Central memory CD8-positive, alpha-beta T cell (primary cell): ENCODE results near the gene LRRC45.
"Not testable (repeated sequence)": the region's sequence is repeated elsewhere in the genome, so short reads cannot be mapped to it uniquely, and the experiment has no call there.

Experiments
- ATAC-seq: fragments of 150-1000 bp; cut with Tn5 transposase; replicated peaks from 2 replicates; pipeline ENCODE4 v1.10.0; 2022; ENCODE audit warnings: mild to moderate bottlenecking, moderate FRiP score, moderate number of reproducible peaks; ENCODE audit not compliant: poor library complexity, severe bottlenecking; ENCODE audit errors: extremely low read depth
- DNase-seq, 2 donors: peaks; one replicate each; pipeline ENCODE4 v3.0.0; 2021; ENCODE audit warnings: low spot score in 2 of 2
- H3K27ac Mint-ChIP-seq: one replicate; pipeline ENCODE4 v1.8.0; 2022; ENCODE audit warnings: low read depth, mild to moderate bottlenecking, moderate library complexity, mixed read lengths
- H3K27me3 Mint-ChIP-seq: one replicate; pipeline ENCODE4 v1.8.0; 2022; ENCODE audit warnings: mixed read lengths
- H3K36me3 Mint-ChIP-seq: one replicate; pipeline ENCODE4 v1.8.0; 2022; ENCODE audit warnings: mild to moderate bottlenecking, moderate library complexity, mixed read lengths; ENCODE audit not compliant: insufficient read depth
- H3K4me1 Mint-ChIP-seq: one replicate; pipeline ENCODE4 v1.8.0; 2022; ENCODE audit warnings: mixed read lengths
- H3K4me3 Mint-ChIP-seq: one replicate; pipeline ENCODE4 v1.8.0; 2022; ENCODE audit warnings: mild to moderate bottlenecking, moderate library complexity, mixed read lengths
- H3K9me3 Mint-ChIP-seq: one replicate; pipeline ENCODE4 v1.8.0; 2022; ENCODE audit warnings: mixed read lengths

LRRC45 gene

DNA sequence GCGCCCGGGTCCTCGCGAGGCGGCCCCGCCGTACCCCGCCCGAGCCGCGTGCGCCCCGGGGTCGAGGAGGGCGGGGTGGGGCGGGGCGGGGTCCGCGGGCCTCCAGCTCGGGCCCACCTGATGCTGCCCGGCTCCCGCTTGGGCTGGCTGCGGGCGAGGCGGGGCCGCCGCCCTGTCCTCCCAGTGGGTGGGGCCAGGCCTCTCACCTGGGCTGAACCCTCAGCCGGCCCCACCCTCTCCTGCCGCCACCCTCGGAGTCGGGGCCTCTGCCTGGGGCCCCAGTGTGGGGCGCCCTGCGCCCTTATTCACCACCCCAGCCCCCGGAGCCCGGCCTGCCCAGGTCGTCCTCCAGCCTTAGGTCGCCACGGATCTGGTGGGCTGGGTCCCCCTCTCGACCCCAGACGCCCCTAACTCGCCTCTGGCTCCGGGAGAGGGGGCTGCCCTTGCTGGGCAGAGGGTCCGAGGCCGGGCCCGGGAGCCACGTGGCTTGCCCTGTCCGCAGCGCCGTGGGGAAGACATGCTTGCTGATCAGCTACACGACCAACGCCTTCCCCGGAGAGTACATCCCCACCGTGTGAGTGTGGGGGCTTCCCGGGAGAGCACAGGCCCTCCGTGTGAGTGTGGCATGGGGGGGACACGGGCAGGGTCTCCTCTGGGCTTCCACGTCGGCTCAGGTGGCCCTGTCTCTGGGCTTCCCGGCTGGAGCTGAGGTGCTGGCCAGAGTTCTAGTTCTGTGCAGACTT is 9.0 kb downstream of the LRRC45 start:
- no peaks in the 10 kb centered on the region for H3K27me3 Mint-ChIP-seq
- ATAC-seq = no peak
- no peak overlapping the region for H3K27ac Mint-ChIP-seq
- peaks cover 17% of the 10 kb centered on the region for H3K4me1 Mint-ChIP-seq
- no peak for DNase-seq
- peaks cover 4% of the 10 kb centered on the region for H3K36me3 Mint-ChIP-seq
- peak overlapping the region; percentile 11 for H3K4me3 Mint-ChIP-seq
- no peaks in the 10 kb centered on the region for H3K9me3 Mint-ChIP-seq

DNA sequence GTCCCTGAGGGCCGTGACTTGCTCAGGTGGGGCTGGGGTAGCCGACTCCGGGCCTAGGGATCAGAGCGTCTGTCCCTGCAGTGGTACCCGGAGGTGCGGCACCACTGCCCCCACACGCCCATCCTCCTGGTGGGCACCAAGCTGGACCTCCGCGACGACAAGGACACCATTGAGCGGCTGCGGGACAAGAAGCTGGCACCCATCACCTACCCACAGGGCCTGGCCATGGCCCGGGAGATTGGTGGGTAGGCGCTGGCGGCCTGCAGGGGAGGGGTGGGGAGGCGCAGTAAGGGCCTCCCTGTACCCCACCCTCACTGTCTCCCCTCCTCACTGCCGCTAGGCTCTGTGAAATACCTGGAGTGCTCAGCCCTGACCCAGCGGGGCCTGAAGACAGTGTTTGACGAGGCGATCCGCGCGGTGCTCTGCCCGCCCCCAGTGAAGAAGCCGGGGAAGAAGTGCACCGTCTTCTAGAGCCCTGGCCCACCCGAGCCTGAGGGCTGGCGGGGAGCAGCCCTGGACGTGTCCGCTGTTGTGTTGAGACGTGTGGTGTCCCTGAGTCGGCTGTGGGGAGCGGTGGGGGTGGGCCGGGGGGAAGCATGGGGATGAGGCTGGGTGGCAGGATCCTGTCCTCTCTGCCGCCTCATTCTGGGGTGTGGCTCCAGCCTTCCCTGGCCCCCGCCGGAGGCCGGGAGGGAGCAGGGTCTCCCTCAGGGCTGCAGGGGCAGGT is 10.4 kb downstream of the LRRC45 start:
- Mint-ChIP-seq H3K4me3 (no peak overlapping the region), H3K27ac (no peak overlapping the region), H3K36me3 (peaks cover 4% of the 10 kb centered on the region), H3K9me3 (no peaks in the 10 kb centered on the region), H3K4me1 (peaks cover 19% of the 10 kb centered on the region), H3K27me3 (no peaks in the 10 kb centered on the region)
- DNase-seq (no peak), ATAC-seq (no peak)

DNA sequence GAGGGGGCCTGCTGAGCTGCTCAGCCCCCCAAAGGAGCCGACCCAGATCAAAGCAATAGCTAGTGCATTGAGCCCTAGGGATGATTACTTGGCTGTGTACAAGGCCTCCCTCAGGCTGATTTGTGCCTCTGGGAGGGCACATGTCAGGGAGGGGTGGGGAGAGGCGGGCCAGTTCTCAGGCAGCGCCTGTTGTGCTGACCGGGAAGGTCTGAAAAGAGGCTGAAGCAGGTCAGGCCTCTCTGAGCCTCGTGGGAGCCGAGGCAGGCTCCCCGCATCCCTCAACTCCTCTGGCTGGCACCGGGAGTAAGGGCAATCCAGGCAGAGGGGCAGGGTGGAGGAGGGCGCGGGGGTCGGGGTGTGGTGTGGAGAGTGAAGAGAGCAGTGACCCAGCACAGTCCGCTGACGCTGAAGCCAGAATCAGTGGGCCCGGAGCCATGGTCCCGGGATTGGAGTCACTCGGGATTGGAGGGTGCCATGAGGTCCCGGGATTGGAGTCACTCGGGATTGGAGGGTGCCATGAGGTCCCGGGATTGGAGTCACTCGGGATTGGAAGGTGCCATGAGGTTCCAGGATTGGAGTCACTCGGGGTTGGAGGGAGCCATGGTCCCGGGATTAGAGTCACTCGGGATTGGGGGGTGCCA is 11.4 kb downstream of the LRRC45 start:
- ATAC-seq = no peak
- H3K4me3 Mint-ChIP-seq = no peak overlapping the region

DNA sequence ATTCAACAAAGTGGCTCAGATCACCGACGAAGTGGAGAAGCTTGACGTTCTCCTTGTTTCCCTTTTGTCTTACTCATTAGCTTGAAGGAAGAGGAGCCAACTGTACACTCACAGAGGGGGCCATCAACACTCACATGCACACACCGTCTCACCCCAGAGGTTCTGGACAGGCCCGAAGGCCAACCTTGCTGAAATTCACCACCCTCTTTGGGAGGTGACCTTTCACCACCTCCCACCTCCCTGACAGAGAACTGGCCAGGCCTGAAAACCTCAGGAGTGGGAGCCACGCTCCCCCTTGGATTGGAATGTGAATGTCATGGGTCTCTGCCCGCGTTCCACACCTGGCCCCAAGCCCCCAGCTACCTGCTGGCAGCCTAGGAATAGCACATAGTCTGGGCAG is 12.4 kb downstream of the LRRC45 start:
- no peaks in the 10 kb centered on the region for H3K27me3 Mint-ChIP-seq
- peak overlapping the region; percentile 84 for H3K4me3 Mint-ChIP-seq
- peaks cover 2% of the 10 kb centered on the region for H3K36me3 Mint-ChIP-seq
- H3K9me3 Mint-ChIP-seq = no peaks in the 10 kb centered on the region
- H3K4me1 Mint-ChIP-seq = peaks cover 12% of the 10 kb centered on the region
- DNase-seq (no peak), ATAC-seq (no peak)
- H3K27ac Mint-ChIP-seq = no peak overlapping the region

More for the DNA sequence above, 11.4 kb downstream of the LRRC45 start:
- peaks cover 18% of the 10 kb centered on the region for H3K4me1 Mint-ChIP-seq
- H3K27me3 Mint-ChIP-seq = no peaks in the 10 kb centered on the region
- peaks cover 4% of the 10 kb centered on the region for H3K36me3 Mint-ChIP-seq
- no peak for DNase-seq
- no peaks in the 10 kb centered on the region for H3K9me3 Mint-ChIP-seq
- H3K27ac Mint-ChIP-seq = no peak overlapping the region

DNA sequence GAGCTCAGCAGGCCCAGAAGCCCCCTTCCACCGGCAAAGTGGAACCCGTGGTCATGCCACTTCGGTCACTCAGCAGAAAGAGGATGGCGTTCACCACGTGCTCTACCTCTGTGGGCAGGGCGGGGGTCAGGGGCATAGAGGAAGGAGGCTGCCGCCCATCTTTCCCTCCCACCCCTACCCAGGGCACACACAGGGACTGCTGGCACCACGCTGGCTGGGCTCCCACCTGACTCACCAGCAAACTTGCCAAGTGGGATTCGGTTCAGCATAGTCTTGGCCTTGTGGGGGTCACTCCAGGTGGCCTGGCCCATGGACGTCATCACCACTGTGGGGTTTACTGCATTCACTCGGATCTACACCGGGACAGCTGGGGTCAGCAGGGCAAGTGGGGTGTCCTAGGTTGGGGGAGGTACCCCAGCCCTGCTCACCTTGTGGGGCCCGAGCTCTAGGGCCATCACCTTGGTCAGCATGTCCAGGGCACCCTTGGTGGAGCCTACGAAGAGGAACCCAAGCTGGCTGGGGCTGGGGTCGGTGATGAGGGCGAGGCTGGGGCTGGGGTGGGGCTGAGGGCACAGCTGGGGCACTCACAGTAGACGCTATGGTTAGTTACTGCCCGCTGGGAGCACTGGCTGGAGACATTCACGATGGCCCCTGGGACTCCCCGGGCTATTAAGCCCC is 13.0 kb downstream of the LRRC45 start:
- Mint-ChIP-seq H3K9me3 (no peaks in the 10 kb centered on the region), H3K27me3 (no peaks in the 10 kb centered on the region), H3K36me3 (no peaks in the 10 kb centered on the region), H3K4me1 (peaks cover 9% of the 10 kb centered on the region), H3K4me3 (peak overlapping the region; percentile 84), H3K27ac (peak overlapping the region; percentile 51)
- ATAC-seq (no peak), DNase-seq (no peak)

DNA sequence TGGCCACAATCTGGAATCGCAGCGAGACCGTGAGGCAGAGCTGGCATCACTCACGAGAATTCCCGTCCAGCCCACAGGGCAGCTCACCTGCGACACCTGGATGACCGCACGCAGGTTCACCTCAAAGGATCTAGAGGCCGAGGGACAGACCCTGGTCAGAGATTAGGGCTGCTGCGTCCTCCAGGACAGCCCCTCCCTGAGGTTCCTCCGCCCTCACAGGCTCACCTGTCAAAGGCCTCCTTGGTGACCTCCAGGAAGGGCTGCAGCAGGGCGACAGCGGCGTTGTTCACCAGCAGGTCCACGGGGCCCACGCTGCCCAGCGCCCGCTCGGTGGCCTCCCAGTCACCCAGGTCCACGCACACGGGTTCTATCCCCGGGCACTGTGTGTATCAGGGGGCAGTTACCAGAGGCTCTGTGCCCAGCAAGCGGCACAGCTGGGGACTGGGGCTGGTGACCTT is 13.6 kb downstream of the LRRC45 start:
- H3K36me3 Mint-ChIP-seq = no peaks in the 10 kb centered on the region
- no peaks in the 10 kb centered on the region for H3K9me3 Mint-ChIP-seq
- ATAC-seq = no peak
- H3K4me1 Mint-ChIP-seq = peaks cover 9% of the 10 kb centered on the region
- H3K27me3 Mint-ChIP-seq = no peaks in the 10 kb centered on the region
- H3K4me3 Mint-ChIP-seq = peak overlapping the region; percentile 84
- DNase-seq = no peak
- H3K27ac Mint-ChIP-seq = no peak overlapping the region

DNA sequence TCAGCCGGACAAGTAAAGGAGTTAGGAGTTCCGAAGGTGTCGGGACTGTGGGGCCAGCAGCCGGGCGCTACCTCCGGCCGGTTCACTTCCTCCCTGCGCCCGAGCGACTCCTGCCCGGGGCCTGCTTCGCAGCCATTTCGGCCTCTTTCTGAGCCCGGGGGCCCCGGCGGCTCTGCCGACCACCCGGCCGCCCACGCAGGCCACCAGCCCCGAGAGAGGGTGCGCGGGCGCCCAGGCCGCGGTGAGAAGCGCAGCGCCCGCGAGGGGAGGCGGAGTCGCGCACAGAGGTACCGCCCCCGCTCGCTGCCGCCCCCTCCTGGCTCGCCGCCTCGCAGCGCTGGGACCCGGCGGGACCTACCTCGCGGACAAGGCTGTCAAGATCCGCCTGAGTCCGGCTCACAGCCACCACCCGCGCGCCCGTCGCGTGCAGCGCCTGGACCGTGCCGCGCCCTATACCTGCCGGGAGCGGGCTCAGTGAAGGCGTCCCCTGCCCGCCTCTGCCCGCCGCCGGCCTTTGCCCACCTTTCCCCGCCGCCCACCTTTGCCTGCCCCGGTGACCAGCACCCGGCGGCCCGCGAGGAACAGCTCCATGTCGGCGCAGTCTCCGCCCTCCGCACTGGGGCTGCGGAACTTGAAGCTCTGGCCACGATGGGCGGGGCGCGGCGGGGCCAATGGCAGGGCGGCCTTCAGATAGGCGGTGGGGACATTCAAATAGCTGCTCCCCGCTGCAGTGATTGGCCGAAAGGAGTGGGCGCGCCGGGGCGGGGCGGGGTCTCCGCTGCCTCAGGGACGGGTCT is 14.2 kb downstream of the LRRC45 start, which contains the start of gene DCXR:
Gene DCXR (minus strand): TSS at position 606 of the 797 bp plus-strand sequence. CDS start 15 bp downstream, at position 591.
- no peaks in the 10 kb centered on the region for H3K9me3 Mint-ChIP-seq
- peaks cover 9% of the 10 kb centered on the region for H3K4me1 Mint-ChIP-seq
- H3K27me3 Mint-ChIP-seq = no peaks in the 10 kb centered on the region
- H3K36me3 Mint-ChIP-seq = no peaks in the 10 kb centered on the region
- ATAC-seq (peak; percentile 92), DNase-seq (peak; percentile 88)
- H3K27ac Mint-ChIP-seq = peak within 1 kb of the TSS; percentile 75
- H3K4me3 Mint-ChIP-seq = peak within 1 kb of the TSS; percentile 84

DNA sequence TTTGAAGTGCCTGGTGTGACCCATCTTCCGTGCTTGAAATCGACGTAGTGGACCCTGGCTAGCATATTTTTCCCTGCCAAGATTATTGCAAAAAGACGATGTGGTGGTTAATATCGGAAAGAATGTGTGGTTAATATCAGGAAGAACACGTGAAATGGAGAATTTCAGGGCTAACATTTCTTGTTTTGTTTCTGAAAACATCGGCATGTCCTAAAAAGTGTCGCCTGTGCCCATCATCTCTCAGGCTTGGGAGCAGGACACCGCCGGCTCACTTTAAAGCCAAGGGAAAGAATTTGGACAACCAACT is 14.7 kb downstream of the LRRC45 start:
- peak overlapping the region; percentile 84 for H3K4me3 Mint-ChIP-seq
- DNase-seq = no peak
- H3K27me3 Mint-ChIP-seq = no peaks in the 10 kb centered on the region
- ATAC-seq = no peak
- H3K27ac Mint-ChIP-seq = peak overlapping the region; percentile 75
- H3K36me3 Mint-ChIP-seq = no peaks in the 10 kb centered on the region
- no peaks in the 10 kb centered on the region for H3K9me3 Mint-ChIP-seq
- peaks cover 9% of the 10 kb centered on the region for H3K4me1 Mint-ChIP-seq

DNA sequence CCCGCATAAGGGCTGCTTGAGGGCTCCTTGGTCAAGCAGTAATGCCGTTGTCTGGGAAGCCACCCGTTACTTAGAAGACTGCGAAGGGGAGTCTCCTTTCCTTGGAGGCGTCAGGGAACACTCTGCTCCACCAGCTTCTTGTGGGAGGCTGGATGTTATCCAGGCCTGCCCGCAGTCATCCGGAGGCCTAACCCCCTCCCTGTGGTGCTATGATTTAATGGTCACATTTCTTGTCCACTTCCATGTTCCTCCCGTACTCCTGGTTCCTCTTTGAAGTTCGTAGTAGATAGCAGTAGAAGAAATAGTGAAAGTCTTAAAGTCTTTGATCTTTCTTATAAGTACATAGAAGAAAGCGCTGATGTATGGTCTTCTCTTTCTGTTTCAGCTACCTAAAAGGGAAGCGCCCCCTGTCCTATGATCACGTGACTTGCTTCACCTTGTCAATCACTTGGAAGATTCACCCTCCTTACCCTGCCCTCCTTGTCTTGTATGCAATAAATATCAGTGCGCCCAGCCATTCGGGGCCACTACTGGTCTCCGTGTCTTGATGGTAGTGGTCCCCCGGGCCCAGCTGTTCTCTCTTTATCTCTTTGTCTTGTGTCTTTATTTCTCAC is 15.8 kb downstream of the LRRC45 start:
- H3K36me3 Mint-ChIP-seq, H3K27ac Mint-ChIP-seq, H3K4me1 Mint-ChIP-seq, H3K9me3 Mint-ChIP-seq, H3K4me3 Mint-ChIP-seq, H3K27me3 Mint-ChIP-seq, DNase-seq, ATAC-seq: not testable (repeated sequence)

DNA sequence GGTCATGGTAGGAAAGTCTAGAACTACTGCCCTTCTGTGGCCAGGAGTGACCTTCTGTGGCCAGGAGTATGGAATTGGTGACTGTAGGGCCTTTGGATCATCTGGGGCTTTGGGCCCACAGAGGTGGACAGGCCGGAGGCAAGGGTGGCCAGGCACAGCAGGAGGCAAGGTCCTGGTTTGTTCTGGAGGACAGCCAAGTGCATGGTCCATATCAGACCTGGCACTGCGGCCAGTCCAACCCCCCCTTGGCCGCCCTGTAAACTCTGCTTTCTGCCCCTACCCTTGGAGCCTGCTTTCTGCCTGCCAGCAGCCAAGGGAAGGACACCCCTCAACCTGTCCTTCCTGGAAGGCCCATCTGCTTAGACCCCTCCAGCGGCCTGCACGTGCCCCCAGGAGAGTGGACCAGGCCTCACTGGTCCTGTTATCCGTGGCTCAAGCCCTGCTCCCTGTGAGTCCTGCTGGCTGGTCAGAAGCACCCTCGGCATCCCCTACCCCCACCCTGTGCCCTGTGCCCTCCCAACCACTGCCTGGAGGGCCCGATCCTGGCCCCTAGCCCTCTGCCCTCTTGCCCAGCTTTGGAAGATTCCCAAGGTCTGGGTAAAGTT is 16.7 kb downstream of the LRRC45 start:
- no peak for ATAC-seq
- no peaks in the 10 kb centered on the region for H3K9me3 Mint-ChIP-seq
- no peak overlapping the region for H3K4me3 Mint-ChIP-seq
- peaks cover 2% of the 10 kb centered on the region for H3K36me3 Mint-ChIP-seq
- no peak for DNase-seq
- no peaks in the 10 kb centered on the region for H3K27me3 Mint-ChIP-seq
- no peak overlapping the region for H3K27ac Mint-ChIP-seq
- peaks cover 9% of the 10 kb centered on the region for H3K4me1 Mint-ChIP-seq

DNA sequence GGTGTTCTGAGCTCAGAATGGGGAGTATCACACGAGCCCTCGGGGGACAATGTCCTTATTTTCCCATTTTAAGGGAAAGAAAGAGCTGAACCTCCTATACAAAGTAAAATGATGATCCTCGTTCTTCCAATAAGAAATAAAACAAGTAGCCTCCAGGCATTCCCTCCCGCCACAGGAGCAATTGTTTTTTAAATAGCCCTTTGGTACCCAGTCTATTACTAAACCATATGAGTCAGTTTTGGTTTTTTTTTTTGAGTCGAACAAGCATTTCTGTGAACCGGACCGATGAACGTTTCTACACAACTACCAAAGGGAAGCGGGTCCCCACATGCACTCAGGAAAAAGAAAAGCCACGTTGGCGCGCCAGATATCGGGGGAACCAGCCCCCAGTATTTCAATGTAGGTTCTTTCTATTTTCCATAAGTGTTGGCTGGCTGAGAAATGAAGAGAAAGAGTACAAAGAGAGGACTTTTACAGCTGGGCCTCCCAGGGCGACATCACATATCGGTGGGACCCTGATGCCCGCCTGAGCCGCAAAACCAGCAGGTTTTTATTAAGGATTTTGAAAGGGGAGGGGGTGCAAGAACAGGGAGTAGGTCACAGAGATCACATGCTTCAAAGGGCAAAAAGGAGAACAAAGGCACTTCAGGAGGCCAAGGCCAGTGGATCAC is 18.2 kb downstream of the LRRC45 start:
- Mint-ChIP-seq H3K9me3 (no peaks in the 10 kb centered on the region), H3K4me1 (peaks cover 9% of the 10 kb centered on the region), H3K36me3 (peaks cover 2% of the 10 kb centered on the region), H3K4me3 (no peak overlapping the region), H3K27me3 (no peaks in the 10 kb centered on the region), H3K27ac (no peak overlapping the region)
- ATAC-seq = no peak
- no peak for DNase-seq
